Kidney epithelial cell (primary cell): Measurements from ENCODE around the gene TBX5. TPM values are rescaled to one million over a fixed set of nuclear protein-coding genes. Genes with fewer than 3 reads are reported as not detected.

ENCODE experiments used
- DNase-seq: peaks from one replicate; pipeline ENCODE4 v3.0.0-alpha.2; 2010; ENCODE audit warnings: low read depth
- H3K27me3 ChIP-seq: 2 replicates; pipeline ENCODE4 v1.6.0; 2011; ENCODE audit warnings: low read length; ENCODE audit not compliant: control insufficient read depth, insufficient read depth
- H3K36me3 ChIP-seq: 2 replicates; pipeline ENCODE4 v1.5.1; 2011; ENCODE audit warnings: low read length; ENCODE audit not compliant: control insufficient read depth, insufficient read depth
- H3K4me3 ChIP-seq: 2 replicates; pipeline ENCODE4 v1.5.1; 2011; ENCODE audit warnings: low read depth, mild to moderate bottlenecking, control low read depth, low read length
- total RNA-seq: library from RNA; depleted of rRNA; stranded (reverse); fragments of >200 nt; gene quantifications from 2 replicates; pipeline ENCODE4 v1.2.3, GENCODE V29; 2015
- TF ChIP-seq, protein P1 (sequence below): IDR thresholded peaks from 2 replicates; pipeline ENCODE4 v1.5.1; 2011; ENCODE audit warnings: mild to moderate bottlenecking, moderate library complexity, low read length, control low read depth, inconsistent platforms; ENCODE audit not compliant: insufficient read depth, poor library complexity, severe bottlenecking

TBX5 gene
- total RNA-seq, 1 donor from 2014 or later: not detected

DNA sequence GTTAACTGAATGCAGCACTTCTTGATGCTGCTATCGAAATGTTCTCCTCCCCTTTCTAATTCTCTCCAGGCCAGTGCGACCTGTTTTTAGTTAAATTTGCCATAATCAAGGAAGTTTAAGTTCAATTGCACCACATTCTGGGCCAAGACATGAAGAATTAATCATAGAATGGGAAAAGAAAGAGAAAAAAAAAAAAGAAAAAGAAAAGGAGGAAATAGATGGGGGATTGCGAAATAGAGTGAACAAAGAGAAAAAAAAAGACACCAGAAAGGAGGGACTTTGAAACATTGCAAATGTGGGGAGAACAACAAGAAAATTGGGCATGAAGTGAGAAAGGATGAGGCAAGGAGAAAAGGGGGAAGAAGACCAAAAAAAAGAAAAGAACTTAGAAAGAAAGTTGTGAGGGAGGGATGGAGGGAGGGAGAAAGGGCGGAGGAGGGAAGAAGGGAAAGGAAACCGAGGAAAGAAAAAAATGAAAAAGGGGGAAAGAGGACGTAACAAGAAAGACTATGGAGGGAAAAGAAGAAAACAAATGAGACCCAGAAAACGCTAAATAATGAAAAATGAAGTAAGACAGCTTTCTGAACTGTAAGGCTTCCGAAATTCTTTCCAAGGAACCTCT lies 32.8 kb upstream of the TBX5 start:
- no peak for DNase-seq
- no peak overlapping the region for H3K4me3 ChIP-seq
- peaks cover 40% of the 10 kb centered on the region for H3K27me3 ChIP-seq
- TF ChIP-seq, protein P1, sequence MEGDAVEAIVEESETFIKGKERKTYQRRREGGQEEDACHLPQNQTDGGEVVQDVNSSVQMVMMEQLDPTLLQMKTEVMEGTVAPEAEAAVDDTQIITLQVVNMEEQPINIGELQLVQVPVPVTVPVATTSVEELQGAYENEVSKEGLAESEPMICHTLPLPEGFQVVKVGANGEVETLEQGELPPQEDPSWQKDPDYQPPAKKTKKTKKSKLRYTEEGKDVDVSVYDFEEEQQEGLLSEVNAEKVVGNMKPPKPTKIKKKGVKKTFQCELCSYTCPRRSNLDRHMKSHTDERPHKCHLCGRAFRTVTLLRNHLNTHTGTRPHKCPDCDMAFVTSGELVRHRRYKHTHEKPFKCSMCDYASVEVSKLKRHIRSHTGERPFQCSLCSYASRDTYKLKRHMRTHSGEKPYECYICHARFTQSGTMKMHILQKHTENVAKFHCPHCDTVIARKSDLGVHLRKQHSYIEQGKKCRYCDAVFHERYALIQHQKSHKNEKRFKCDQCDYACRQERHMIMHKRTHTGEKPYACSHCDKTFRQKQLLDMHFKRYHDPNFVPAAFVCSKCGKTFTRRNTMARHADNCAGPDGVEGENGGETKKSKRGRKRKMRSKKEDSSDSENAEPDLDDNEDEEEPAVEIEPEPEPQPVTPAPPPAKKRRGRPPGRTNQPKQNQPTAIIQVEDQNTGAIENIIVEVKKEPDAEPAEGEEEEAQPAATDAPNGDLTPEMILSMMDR: no peak
- no peaks in the 10 kb centered on the region for H3K36me3 ChIP-seq

GRCh38 chr12:114434341-114434740 lies 28.4 kb upstream of the TBX5 start:
- no peak overlapping the region for H3K4me3 ChIP-seq
- no peak for DNase-seq
- H3K36me3 ChIP-seq: no peaks in the 10 kb centered on the region
- TF ChIP-seq, protein P1: no peak
- H3K27me3 ChIP-seq: peaks cover 4% of the 10 kb centered on the region

- no peak overlapping the region for H3K4me3 ChIP-seq
- DNase-seq: no peak
- TF ChIP-seq, protein P1: no peak
- H3K27me3 ChIP-seq: no peaks in the 10 kb centered on the region
- H3K36me3 ChIP-seq: no peaks in the 10 kb centered on the region
Observed at GRCh38 chr12:114431902-114432301, 26.0 kb upstream of the TBX5 start.

- H3K4me3 ChIP-seq: no peak overlapping the region
- TF ChIP-seq, protein P1: no peak
- DNase-seq: no peak
- H3K27me3 ChIP-seq: no peaks in the 10 kb centered on the region
- H3K36me3 ChIP-seq: no peaks in the 10 kb centered on the region
Observed at GRCh38 chr12:114430306-114430705, 24.4 kb upstream of the TBX5 start.

- Histone ChIP-seq H3K36me3 (no peaks in the 10 kb centered on the region), H3K27me3 (no peaks in the 10 kb centered on the region), H3K4me3 (no peak overlapping the region)
- TF ChIP-seq, protein P1: no peak
- DNase-seq: no peak
Observed at GRCh38 chr12:114425031-114425626, 19.2 kb upstream of the TBX5 start.

- DNase-seq: no peak
- Histone ChIP-seq H3K4me3 (no peak overlapping the region), H3K27me3 (peaks cover 7% of the 10 kb centered on the region), H3K36me3 (no peaks in the 10 kb centered on the region)
- TF ChIP-seq, protein P1: no peak
Observed at GRCh38 chr12:114420944-114421335, 15.0 kb upstream of the TBX5 start.
